OCI-LY7 (cell line): Measurements from ENCODE around the gene HHIP. TPM values are rescaled to one million over a fixed set of nuclear protein-coding genes. Genes with fewer than 3 reads are reported as not detected.

Experiments used
- BruUV-seq: library from RNA; stranded (reverse); fragments of 400-500 nt; replicated peaks from 2 replicates; lab custom pipeline; 2021; lab: Mats Ljungman, UMichigan
- CTCF ChIA-PET: fragments of 300-600 bp; sonication (Branson Sonifier 250); formaldehyde crosslinking; loops from one replicate; lab custom pipeline; 2022; ENCODE audit warnings: antibody characterized with exemption; ENCODE audit not compliant: unreplicated experiment; lab: Charles Lee
- POLR2A ChIA-PET: fragments of 300-600 bp; sonication (Branson Sonifier 250); formaldehyde crosslinking; loops from one replicate; lab custom pipeline; 2022; ENCODE audit warnings: antibody characterized with exemption; lab: Charles Lee
- DNase-seq: peaks from one replicate; pipeline ENCODE4 v3.0.0-alpha.2; 2015; ENCODE audit warnings: low spot score
- H2AFZ ChIP-seq: fragments of 200-600 bp; sonication (generic), shearing (Covaris generic); 2 replicates; pipeline ENCODE4 v1.6.1; 2014; ENCODE audit warnings: mild to moderate bottlenecking, antibody characterized with exemption, low read length, moderate library complexity
- H3K27ac ChIP-seq: fragments of 200-600 bp; sonication (generic); 2 replicates; pipeline ENCODE4 v1.5.1; 2014; ENCODE audit warnings: mixed run types, low read depth, mild to moderate bottlenecking, moderate library complexity, low read length, inconsistent platforms; ENCODE audit not compliant: poor library complexity, severe bottlenecking
- H3K36me3 ChIP-seq: fragments of 200-600 bp; sonication (generic); 2 replicates; pipeline ENCODE4 v1.6.1; 2014; ENCODE audit warnings: mild to moderate bottlenecking, antibody characterized with exemption, low read length, moderate library complexity, mixed read lengths; ENCODE audit not compliant: insufficient read depth
- H3K4me1 ChIP-seq: fragments of 200-600 bp; sonication (generic); 2 replicates; pipeline ENCODE4 v1.5.1; 2014; ENCODE audit warnings: mild to moderate bottlenecking, low read length; ENCODE audit not compliant: insufficient read depth, poor library complexity, severe bottlenecking
- H3K4me2 ChIP-seq: fragments of 200-600 bp; sonication (generic); 2 replicates; pipeline ENCODE4 v1.6.1; 2014; ENCODE audit warnings: mild to moderate bottlenecking, low read length
- H3K4me3 ChIP-seq: fragments of 200-600 bp; sonication (generic); 2 replicates; pipeline ENCODE4 v1.5.1; 2014; ENCODE audit warnings: mild to moderate bottlenecking, low read depth, low read length; ENCODE audit not compliant: poor library complexity, severe bottlenecking
- H3K79me2 ChIP-seq: fragments of 200-600 bp; sonication (generic); 2 replicates; pipeline ENCODE4 v1.6.1; 2016; ENCODE audit warnings: low read depth, mild to moderate bottlenecking, low read length, moderate library complexity, mixed read lengths; ENCODE audit not compliant: insufficient read depth
- H3K9me2 ChIP-seq: fragments of 200-600 bp; sonication (generic); 2 replicates; pipeline ENCODE4 v1.6.1; 2016; ENCODE audit warnings: mild to moderate bottlenecking, low read length, mixed read lengths; ENCODE audit not compliant: insufficient read depth
- H3K9me3 ChIP-seq: fragments of 200-600 bp; sonication (generic); 2 replicates; pipeline ENCODE4 v1.6.1; 2014; ENCODE audit warnings: mild to moderate bottlenecking, mixed run types, low read length, mixed read lengths
- H4K20me1 ChIP-seq: fragments of 200-600 bp; sonication (generic); 2 replicates; pipeline ENCODE4 v1.6.1; 2014; ENCODE audit warnings: mild to moderate bottlenecking, antibody characterized with exemption, low read length, moderate library complexity, mixed read lengths; ENCODE audit not compliant: insufficient read depth
- CTCF ChIP-seq: fragments of 200-600 bp; sonication (generic); conservative IDR thresholded peaks from 2 replicates; pipeline ENCODE4 v1.5.1; 2014; ENCODE audit warnings: mild to moderate bottlenecking, antibody characterized with exemption, low read length, moderate library complexity, mixed read lengths
- EZH2phosphoT487 ChIP-seq: fragments of 200-600 bp; sonication (generic); IDR thresholded peaks from 2 replicates; pipeline ENCODE4 v1.6.1; 2018; ENCODE audit warnings: low read depth, borderline replicate concordance, mild to moderate bottlenecking, mixed run types, antibody characterized with exemption, low read length, moderate library complexity, mixed read lengths
- intact Hi-C: fragments of 100-400 bp; cut with micrococcal nuclease; formaldehyde crosslinking; loops from one replicate; pipeline ENCODE4 v1.10.0; 2022; ENCODE audit not compliant: unreplicated experiment
- total RNA-seq, 2 experiments: library from RNA; depleted of rRNA in 1 of 2; stranded (reverse); fragments of >200 nt in 1 of 2; shearing (Covaris generic) in 1 of 2; gene quantifications; 2 replicates each; pipeline ENCODE4 v1.2.3, GENCODE V29; 2014 to 2022

The HHIP gene
- total RNA-seq, 2 experiments from 2014 or later: not detected

- Histone ChIP-seq H4K20me1 (no peaks in the 10 kb centered on the region), H3K36me3 (no peaks in the 10 kb centered on the region), H3K27ac (no peak overlapping the region), H2AFZ (no peak overlapping the region), H3K9me2 (no peaks in the 10 kb centered on the region), H3K4me1 (no peaks in the 10 kb centered on the region), H3K4me3 (no peak overlapping the region), H3K79me2 (no peaks in the 10 kb centered on the region), H3K4me2 (no peak overlapping the region), H3K9me3 (no peaks in the 10 kb centered on the region)
- intact Hi-C loops: no loop called here
- no TSS peak for BruUV-seq
- no peak for DNase-seq
- TF ChIP-seq CTCF: no peak
- no peak for TF ChIP-seq EZH2phosphoT487
- POLR2A ChIA-PET: no interaction called here
- CTCF ChIA-PET: no interaction called here
These were observed 64.0 kb downstream of the HHIP start for GRCh38 chr4:144709793-144710525.

- Histone ChIP-seq H3K9me2 (no peaks in the 10 kb centered on the region), H3K36me3 (no peaks in the 10 kb centered on the region), H3K4me2 (no peak overlapping the region), H4K20me1 (no peaks in the 10 kb centered on the region), H3K79me2 (no peaks in the 10 kb centered on the region), H3K9me3 (no peaks in the 10 kb centered on the region), H3K27ac (no peak overlapping the region), H3K4me3 (no peak overlapping the region), H3K4me1 (no peaks in the 10 kb centered on the region), H2AFZ (no peak overlapping the region)
- intact Hi-C loops: no loop called here
- DNase-seq: no peak
- POLR2A ChIA-PET: no interaction called here
- BruUV-seq: no TSS peak
- no peak for TF ChIP-seq EZH2phosphoT487
- TF ChIP-seq CTCF: no peak
- CTCF ChIA-PET: no interaction called here
These were observed 64.6 kb downstream of the HHIP start for GRCh38 chr4:144710526-144710912.

GRCh38 chr4:144711700-144712456 is 65.9 kb downstream of the HHIP start:
- intact Hi-C loops: no loop called here

More at GRCh38 chr4:144711700-144712456, 65.9 kb downstream of the HHIP start:
- no peak overlapping the region for H3K27ac ChIP-seq
- H3K4me1 ChIP-seq: no peaks in the 10 kb centered on the region
- no peaks in the 10 kb centered on the region for H3K79me2 ChIP-seq
- no peaks in the 10 kb centered on the region for H3K36me3 ChIP-seq
- BruUV-seq: no TSS peak
- H3K9me2 ChIP-seq: no peaks in the 10 kb centered on the region
- no peak overlapping the region for H2AFZ ChIP-seq
- DNase-seq: no peak
- no peaks in the 10 kb centered on the region for H4K20me1 ChIP-seq
- TF ChIP-seq CTCF (no peak), EZH2phosphoT487 (no peak)
- POLR2A ChIA-PET: no interaction called here
- no peak overlapping the region for H3K4me2 ChIP-seq
- H3K4me3 ChIP-seq: no peak overlapping the region
- no peaks in the 10 kb centered on the region for H3K9me3 ChIP-seq
- CTCF ChIA-PET: no interaction called here
